ENCODE results near the gene TNNT3.

- TF ChIP-seq CTCF (IDR thresholded peaks at IDR 0.05; ENCODE audit: insufficient read depth, low read length, poor library complexity, severe bottlenecking) (no peak), EZH2phosphoT487 (conservative IDR thresholded peaks at IDR 0.05; ENCODE audit: low read length) (no peak)
These were observed 12.0 kb downstream of the TNNT3 start for GRCh38 chr11:1931341-1932104.

All from SU-DHL-6 (cell line).